SU-DHL-6 (cell line): ENCODE measurements around the gene HSDL2.

Experiments
- H2AFZ ChIP-seq: fragments of 200-600 bp; sonication (generic); 2 replicates; pipeline ENCODE4 v1.6.1; 2014; ENCODE audit warnings: low read depth, mild to moderate bottlenecking, moderate library complexity, mixed read lengths, antibody characterized with exemption, low read length; ENCODE audit not compliant: severe bottlenecking
- H3F3A ChIP-seq: fragments of 200-600 bp; shearing (Covaris generic); 2 replicates; pipeline ENCODE4 v1.6.0; 2016; ENCODE audit warnings: antibody characterized with exemption, mild to moderate bottlenecking; ENCODE audit not compliant: insufficient read depth
- H3K27ac ChIP-seq: fragments of 200-600 bp; sonication (generic); 2 replicates; pipeline ENCODE4 v1.5.1; 2016; ENCODE audit warnings: low read depth, mild to moderate bottlenecking, low read length, moderate library complexity, mixed read lengths
- H3K27me3 ChIP-seq: fragments of 200-600 bp; sonication (generic), shearing (Covaris generic); 2 replicates; pipeline ENCODE4 v1.6.0; 2014; ENCODE audit warnings: mild to moderate bottlenecking, low read length
- H3K36me3 ChIP-seq: fragments of 200-600 bp; sonication (generic); 2 replicates; pipeline ENCODE4 v1.6.1; 2014; ENCODE audit warnings: mild to moderate bottlenecking, low read length, mixed read lengths
- H3K4me2 ChIP-seq: fragments of 300-600, 200-600 bp; shearing (Covaris generic), sonication (generic); 2 replicates; pipeline ENCODE4 v1.6.0; 2014; ENCODE audit warnings: low read length, low read depth, mild to moderate bottlenecking; ENCODE audit not compliant: poor library complexity, severe bottlenecking
- H3K4me3 ChIP-seq: fragments of 200-600 bp; sonication (generic); 2 replicates; pipeline ENCODE4 v1.5.1; 2014; ENCODE audit warnings: antibody characterized with exemption, low read length, mild to moderate bottlenecking, mixed read lengths; ENCODE audit not compliant: insufficient read depth, poor library complexity, severe bottlenecking
- H3K79me2 ChIP-seq: fragments of 200-600 bp; sonication (generic); 2 replicates; pipeline ENCODE4 v1.6.1; 2014; ENCODE audit warnings: mild to moderate bottlenecking, low read length, moderate library complexity; ENCODE audit not compliant: insufficient read depth
- H3K9ac ChIP-seq: fragments of 200-600 bp; sonication (generic); 2 replicates; pipeline ENCODE4 v1.7.0; 2014; ENCODE audit warnings: mild to moderate bottlenecking, low read length
- H3K9me2 ChIP-seq: fragments of 200-600 bp; sonication (generic); replicated peaks from 2 replicates; pipeline ENCODE4 v1.6.1; 2014; ENCODE audit warnings: low read length; ENCODE audit not compliant: insufficient read depth
- H3K9me3 ChIP-seq: fragments of 200-600 bp; sonication (generic); 2 replicates; pipeline ENCODE4 v1.6.1; 2014; ENCODE audit warnings: low read length, mixed read lengths; ENCODE audit not compliant: insufficient read depth
- H4K20me1 ChIP-seq: fragments of 200-600 bp; sonication (generic); 2 replicates; pipeline ENCODE4 v1.6.1; 2014; ENCODE audit warnings: low read depth, mild to moderate bottlenecking, antibody characterized with exemption, low read length, moderate library complexity, mixed read lengths
- CTCF ChIP-seq: fragments of 200-600 bp; sonication (generic); IDR thresholded peaks from one replicate; pipeline ENCODE4 v1.5.1; 2017; ENCODE audit warnings: antibody characterized with exemption, mild to moderate bottlenecking, low read length, moderate library complexity; ENCODE audit not compliant: insufficient read depth, poor library complexity, severe bottlenecking
- EZH2phosphoT487 ChIP-seq: fragments of 200-600 bp; sonication (generic), shearing (Covaris generic); conservative IDR thresholded peaks from 2 replicates; pipeline ENCODE4 v1.6.1; 2018; ENCODE audit warnings: mild to moderate bottlenecking, antibody characterized with exemption, low read length, moderate library complexity, mixed read lengths

Gene HSDL2

GRCh38 chr9:112403614-112404201, 23.8 kb downstream of the HSDL2 start:
- Histone ChIP-seq H3K9ac (no peak overlapping the region), H2AFZ (no peak overlapping the region), H3K4me3 (no peak overlapping the region), H3K4me2 (no peak overlapping the region), H3K27me3 (no peaks in the 10 kb centered on the region), H3K9me2 (no peaks in the 10 kb centered on the region), H3K79me2 (no peaks in the 10 kb centered on the region), H3K27ac (no peak overlapping the region), H3K36me3 (no peaks in the 10 kb centered on the region), H3F3A (no peaks in the 10 kb centered on the region), H4K20me1 (no peaks in the 10 kb centered on the region), H3K9me3 (no peaks in the 10 kb centered on the region)
- TF ChIP-seq CTCF (no peak), EZH2phosphoT487 (no peak)

- Histone ChIP-seq H4K20me1 (no peaks in the 10 kb centered on the region), H3K36me3 (no peaks in the 10 kb centered on the region), H3K4me2 (no peak overlapping the region), H3K9me3 (no peaks in the 10 kb centered on the region), H3F3A (no peaks in the 10 kb centered on the region), H3K79me2 (no peaks in the 10 kb centered on the region), H3K27ac (no peak overlapping the region), H3K27me3 (no peaks in the 10 kb centered on the region), H2AFZ (no peak overlapping the region), H3K9me2 (no peaks in the 10 kb centered on the region), H3K9ac (no peak overlapping the region), H3K4me3 (no peak overlapping the region)
- TF ChIP-seq CTCF (no peak), EZH2phosphoT487 (no peak)
Measured at GRCh38 chr9:112404508-112404932, 24.6 kb downstream of the HSDL2 start.

GRCh38 chr9:112408275-112408674, 28.4 kb downstream of the HSDL2 start:
- Histone ChIP-seq H4K20me1 (no peaks in the 10 kb centered on the region), H3K27ac (no peak overlapping the region), H2AFZ (no peak overlapping the region), H3K4me2 (no peak overlapping the region), H3K9me3 (no peaks in the 10 kb centered on the region), H3K9me2 (no peaks in the 10 kb centered on the region), H3F3A (no peaks in the 10 kb centered on the region), H3K4me3 (no peak overlapping the region), H3K27me3 (no peaks in the 10 kb centered on the region), H3K79me2 (no peaks in the 10 kb centered on the region), H3K9ac (no peak overlapping the region), H3K36me3 (no peaks in the 10 kb centered on the region)
- TF ChIP-seq CTCF, result no peak
- no peak for TF ChIP-seq EZH2phosphoT487
